Ascending aorta (tissue), 2 donors: ENCODE measurements around the gene RELL1. TPM values are rescaled to one million over a fixed set of nuclear protein-coding genes. Genes with fewer than 3 reads are reported as not detected.

ENCODE experiments used
- DNase-seq, 2 donors: peaks; one replicate each; pipeline ENCODE4 v3.0.0-alpha.2; 2019; ENCODE audit warnings: low spot score in 2 of 2
- H3K27ac ChIP-seq, 2 donors: fragments of 200-600 bp; sonication (generic); one replicate each; pipeline ENCODE4 v1.5.1; 2016 to 2017; ENCODE audit warnings: mild to moderate bottlenecking in 1 of 2
- H3K27me3 ChIP-seq: fragments of 200-600 bp; sonication (generic); one replicate; pipeline ENCODE4 v1.5.1; 2017
- H3K36me3 ChIP-seq, 2 donors: fragments of 200-600 bp; sonication (generic); one replicate each; pipeline ENCODE4 v1.5.1; 2016
- H3K4me1 ChIP-seq, 2 donors: fragments of 200-600 bp; sonication (generic); one replicate each; pipeline ENCODE4 v1.5.1; 2016 to 2017; ENCODE audit warnings: mild to moderate bottlenecking in 1 of 2
- H3K4me3 ChIP-seq, 2 donors: fragments of 200-600 bp; sonication (generic); one replicate each; pipeline ENCODE4 v1.5.1; 2016 to 2017; ENCODE audit warnings: mild to moderate bottlenecking in 1 of 2
- H3K9me3 ChIP-seq, 2 donors: fragments of 200-600 bp; sonication (generic); one replicate each; pipeline ENCODE4 v1.5.1; 2016
- CTCF ChIP-seq, 3 experiments: fragments of 200-600 bp in 2 of 3; fragments of 450-650 bp in 1 of 3; sonication (generic) in 2 of 3; IDR thresholded peaks; one replicate each; pipeline ENCODE4 v1.5.1; 2016 to 2019; ENCODE audit warnings: antibody characterized with exemption in 3 of 3, mild to moderate bottlenecking in 1 of 3, moderate library complexity in 1 of 3
- intact Hi-C: fragments of 100-400 bp; cut with DNase I; formaldehyde crosslinking; loops from one replicate; pipeline ENCODE4 v1.15.1; 2023
- total RNA-seq: library from RNA; depleted of rRNA; stranded (reverse); fragments of >200 nt; gene quantifications from one replicate; pipeline ENCODE4 v1.1.0, GENCODE V29; 2016

Gene RELL1
- total RNA-seq, 1 donor from 2014 or later: 61.5 TPM

DNA sequence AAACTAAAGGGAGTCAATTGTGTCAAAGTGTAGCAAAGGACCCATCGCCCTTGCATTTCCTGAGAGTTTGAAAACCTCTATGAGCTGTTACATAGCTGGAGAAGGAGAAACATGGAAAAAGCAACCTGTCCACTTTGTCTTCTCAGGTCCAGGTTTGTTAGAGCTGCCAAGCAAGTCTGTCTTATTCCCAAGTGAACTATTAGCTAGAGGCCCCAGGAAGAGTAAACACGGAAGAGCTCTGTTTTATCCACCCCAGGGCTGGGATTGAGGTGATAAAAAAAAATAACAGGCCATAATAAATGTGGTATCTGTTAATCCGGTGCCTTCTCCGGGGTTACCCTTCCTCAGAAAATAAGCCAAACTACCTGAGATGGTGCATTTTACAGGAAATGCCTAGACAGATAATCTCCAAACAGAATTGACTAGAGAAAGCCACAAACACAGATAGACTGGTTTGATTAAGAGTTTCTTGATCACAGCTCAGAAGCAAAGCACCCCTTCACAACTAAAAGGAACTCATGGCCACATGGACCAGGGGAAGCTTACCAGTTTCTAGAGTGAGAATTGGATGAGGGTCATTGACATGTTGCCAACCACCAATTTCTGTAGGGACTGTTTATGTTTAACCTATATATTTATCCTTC lies 35.9 kb upstream of the RELL1 start:
- Histone ChIP-seq H3K9me3 (no peaks in the 10 kb centered on the region), H3K36me3 (no peaks in the 10 kb centered on the region), H3K27me3 (no peaks in the 10 kb centered on the region), H3K27ac (no peak overlapping the region), H3K4me1 (no peaks in the 10 kb centered on the region), H3K4me3 (no peak overlapping the region)
- no peak for DNase-seq
- TF ChIP-seq CTCF (IDR thresholded peaks at IDR 0.05): no peak
- intact Hi-C loops: no loop called here

- Histone ChIP-seq H3K9me3 (no peaks in the 10 kb centered on the region), H3K4me3 (no peak overlapping the region), H3K27me3 (no peaks in the 10 kb centered on the region), H3K36me3 (no peaks in the 10 kb centered on the region), H3K4me1 (no peaks in the 10 kb centered on the region), H3K27ac (no peak overlapping the region)
- DNase-seq: no peak
- intact Hi-C loops: no loop called here
- TF ChIP-seq CTCF (IDR thresholded peaks at IDR 0.05): no peak
Observed at GRCh38 chr4:37719021-37719420, 32.8 kb upstream of the RELL1 start.

GRCh38 chr4:37717576-37717975 lies 31.4 kb upstream of the RELL1 start:
- Histone ChIP-seq H3K27ac (no peak overlapping the region), H3K4me3 (no peak overlapping the region), H3K36me3 (no peaks in the 10 kb centered on the region), H3K9me3 (no peaks in the 10 kb centered on the region), H3K27me3 (no peaks in the 10 kb centered on the region), H3K4me1 (no peaks in the 10 kb centered on the region)
- no peak for DNase-seq
- intact Hi-C loops: no loop called here
- TF ChIP-seq CTCF (IDR thresholded peaks at IDR 0.05): no peak

DNA sequence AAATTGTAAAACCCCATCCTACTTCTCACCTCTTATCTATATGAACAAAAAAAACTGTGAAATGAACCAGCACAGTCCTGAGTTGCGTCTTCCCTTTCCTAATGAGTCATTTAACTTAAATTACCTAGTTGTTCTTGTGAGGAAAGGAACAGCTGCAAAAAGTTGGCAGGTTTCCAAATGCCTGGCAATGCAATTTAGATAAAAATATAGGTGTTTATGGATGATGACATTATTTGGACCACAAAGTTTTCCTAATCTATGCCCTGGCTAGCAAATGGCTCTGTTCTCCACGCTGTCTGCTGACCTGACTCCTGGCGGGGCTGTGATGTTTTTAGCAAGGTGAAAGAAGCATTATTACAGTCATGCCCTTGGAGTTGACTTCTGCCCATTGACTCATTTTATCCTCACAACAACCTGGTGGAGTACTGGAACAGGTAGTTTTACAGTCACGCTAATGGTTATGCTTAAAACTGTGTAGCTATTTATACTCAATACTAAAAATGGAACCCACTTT lies 29.8 kb upstream of the RELL1 start:
- H3K9me3 ChIP-seq: no peaks in the 10 kb centered on the region
- no peaks in the 10 kb centered on the region for H3K36me3 ChIP-seq
- H3K4me3 ChIP-seq: no peak overlapping the region
- no peak for DNase-seq
- intact Hi-C loops: no loop called here
- H3K27ac ChIP-seq: no peak overlapping the region
- TF ChIP-seq CTCF (IDR thresholded peaks at IDR 0.05): no peak
- no peaks in the 10 kb centered on the region for H3K27me3 ChIP-seq
- H3K4me1 ChIP-seq: no peaks in the 10 kb centered on the region

DNA sequence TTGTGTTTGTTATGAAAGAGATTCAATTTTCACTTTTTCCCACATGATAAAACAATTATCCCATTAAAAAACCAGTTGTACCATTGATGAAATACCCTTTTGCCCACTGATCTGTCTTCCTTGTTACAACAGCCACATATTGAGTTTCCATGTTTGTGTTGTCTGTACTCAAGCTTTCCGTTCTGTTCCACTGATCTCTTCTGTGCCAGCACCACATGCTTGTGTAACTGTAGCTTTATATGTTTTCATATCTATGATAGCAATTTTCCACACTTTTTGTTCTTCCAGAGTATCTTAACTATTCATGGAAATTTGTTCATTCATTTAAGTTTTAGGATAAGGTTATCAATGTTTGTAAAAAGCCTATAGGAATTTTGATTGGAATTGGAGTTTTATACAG lies 24.3 kb upstream of the RELL1 start:
- H3K4me1 ChIP-seq: no peaks in the 10 kb centered on the region
- H3K27ac ChIP-seq: no peak overlapping the region
- no peaks in the 10 kb centered on the region for H3K36me3 ChIP-seq
- DNase-seq: no peak
- H3K9me3 ChIP-seq: no peaks in the 10 kb centered on the region
- TF ChIP-seq CTCF (IDR thresholded peaks at IDR 0.05): no peak
- intact Hi-C loops: no loop called here
- no peak overlapping the region for H3K4me3 ChIP-seq
- H3K27me3 ChIP-seq: no peaks in the 10 kb centered on the region

GRCh38 chr4:37706032-37706431 lies 19.9 kb upstream of the RELL1 start:
- DNase-seq: no peak
- Histone ChIP-seq H3K36me3 (no peaks in the 10 kb centered on the region), H3K4me3 (no peak overlapping the region), H3K4me1 (no peaks in the 10 kb centered on the region), H3K27ac (no peak overlapping the region), H3K27me3 (no peaks in the 10 kb centered on the region), H3K9me3 (no peaks in the 10 kb centered on the region)
- no peak for TF ChIP-seq CTCF (IDR thresholded peaks at IDR 0.05)
- intact Hi-C loops: no loop called here
